Germinal center (tissue), 1 donor: ENCODE measurements around the gene PHACTR3.
"Not testable (repeated sequence)": the region's sequence is repeated elsewhere in the genome, so short reads cannot be mapped to it uniquely, and the experiment has no call there.

Experiments used
- DNase-seq: peaks from one replicate; pipeline ENCODE4 v3.0.0; 2012; ENCODE audit warnings: mixed read lengths, low spot score

The PHACTR3 gene

DNA sequence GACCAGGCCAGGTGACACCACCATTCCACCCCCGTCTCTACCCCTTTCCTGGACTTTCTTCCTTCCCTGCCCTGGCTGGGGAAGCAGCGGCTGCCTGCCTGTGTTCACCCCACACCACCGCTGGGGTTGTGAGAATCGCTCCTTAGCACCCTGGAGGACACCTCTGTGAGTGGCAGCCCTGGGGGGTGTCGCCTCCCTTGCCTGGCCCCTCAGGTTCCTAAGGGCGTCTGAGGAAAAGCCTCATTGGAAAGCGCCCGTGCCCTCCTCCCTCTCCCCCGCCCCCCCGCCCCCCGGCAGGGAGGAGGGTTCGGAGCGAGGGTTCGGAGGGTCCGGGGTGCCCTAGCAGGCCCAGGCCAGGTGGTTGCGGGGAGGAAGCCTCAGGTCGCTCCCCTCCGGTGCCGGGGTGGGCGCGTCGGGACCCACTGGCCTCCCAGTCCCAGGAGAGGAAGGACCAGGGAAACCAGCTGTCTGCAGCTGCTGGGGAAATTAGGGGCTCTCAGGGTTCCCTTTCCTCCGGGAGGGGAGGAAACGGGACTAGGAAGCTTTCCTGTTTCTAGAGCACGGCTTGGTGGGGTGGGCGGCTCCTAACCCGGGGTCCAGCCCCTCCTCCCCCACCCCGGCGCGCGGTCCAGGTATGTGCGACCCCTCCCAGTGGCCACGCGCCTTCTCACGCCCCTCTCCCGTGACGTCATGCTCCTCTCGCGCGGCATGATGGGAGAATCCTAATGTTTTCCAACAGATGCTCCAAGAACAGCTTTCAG lies at the start of gene PHACTR3:
Gene PHACTR3, plus strand, starts transcription at position 760 of the 761 bp plus-strand sequence. CDS start 475 bp downstream, outside the sequence.
- DNase-seq: no peak

DNA sequence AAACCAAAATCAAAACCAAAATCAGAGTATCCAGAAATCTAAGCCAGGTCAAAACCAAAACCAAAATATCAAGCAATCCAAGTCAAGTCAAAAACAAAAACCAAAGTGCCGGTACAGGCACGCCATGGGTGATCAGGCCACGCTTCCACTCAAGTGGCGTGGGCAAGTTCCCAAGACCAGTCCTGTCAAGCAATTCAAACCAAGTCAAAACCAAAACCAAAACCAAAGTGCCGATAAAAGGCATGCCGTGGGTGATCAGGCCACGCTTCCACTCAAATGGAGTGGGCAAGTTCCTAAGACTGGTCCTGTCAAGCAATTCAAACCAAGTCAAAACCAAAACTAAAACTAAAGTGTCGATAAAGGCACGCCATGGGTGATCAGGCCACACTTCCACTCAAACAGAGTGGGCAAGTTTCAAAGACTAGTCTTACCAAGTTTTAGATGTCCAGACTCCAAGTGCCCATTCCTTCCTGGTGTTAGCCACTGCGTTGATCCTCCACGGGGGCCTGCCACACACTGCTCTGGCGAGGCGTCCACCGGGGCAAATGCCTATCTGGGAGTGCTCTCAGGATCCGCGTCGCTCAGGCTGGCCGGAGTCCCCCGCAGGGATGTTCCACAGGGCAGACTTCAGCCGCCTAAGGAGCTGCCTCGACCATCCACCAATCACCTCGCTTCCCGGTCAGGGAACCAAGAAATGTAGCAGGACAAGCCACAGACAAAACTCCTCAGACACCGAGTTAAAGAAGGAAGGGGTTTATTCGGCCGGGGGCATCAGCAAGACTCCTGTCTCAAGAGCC lies 46.4 kb upstream of the PHACTR3 start:
- DNase-seq: not testable (repeated sequence)

- no peak for DNase-seq
Measured at GRCh38 chr20:59559024-59559817, 45.1 kb upstream of the PHACTR3 start.

GRCh38 chr20:59559863-59560262 lies 44.5 kb upstream of the PHACTR3 start:
- no peak for DNase-seq

- DNase-seq: peak; percentile 39
Measured at GRCh38 chr20:59560588-59561227, 43.6 kb upstream of the PHACTR3 start.

- DNase-seq: no peak
Measured at GRCh38 chr20:59561228-59561605, 43.1 kb upstream of the PHACTR3 start.

- DNase-seq: no peak
Measured at GRCh38 chr20:59561614-59562277, 42.6 kb upstream of the PHACTR3 start.

DNA sequence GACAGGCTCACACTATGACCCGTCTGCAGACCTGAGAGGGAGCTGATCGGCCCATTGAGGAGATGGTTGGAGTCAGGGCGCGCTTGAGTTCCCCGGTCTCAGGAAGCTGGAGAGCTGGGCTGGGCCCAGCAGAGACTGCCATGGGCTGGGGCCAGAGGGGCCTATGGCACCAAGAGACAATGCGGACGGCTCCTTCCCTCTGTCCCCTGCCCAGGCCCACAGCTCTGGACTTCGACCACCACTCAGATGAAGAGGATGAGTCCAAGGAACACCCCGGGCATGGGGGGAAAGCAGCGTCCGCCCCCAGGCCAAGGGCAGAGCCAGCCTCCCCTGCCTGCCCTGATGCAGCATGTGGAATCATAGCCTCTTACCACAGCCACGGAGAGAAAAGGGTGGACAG lies 40.2 kb upstream of the PHACTR3 start:
- DNase-seq: no peak

GRCh38 chr20:59564943-59565342 lies 39.4 kb upstream of the PHACTR3 start:
- no peak for DNase-seq

DNA sequence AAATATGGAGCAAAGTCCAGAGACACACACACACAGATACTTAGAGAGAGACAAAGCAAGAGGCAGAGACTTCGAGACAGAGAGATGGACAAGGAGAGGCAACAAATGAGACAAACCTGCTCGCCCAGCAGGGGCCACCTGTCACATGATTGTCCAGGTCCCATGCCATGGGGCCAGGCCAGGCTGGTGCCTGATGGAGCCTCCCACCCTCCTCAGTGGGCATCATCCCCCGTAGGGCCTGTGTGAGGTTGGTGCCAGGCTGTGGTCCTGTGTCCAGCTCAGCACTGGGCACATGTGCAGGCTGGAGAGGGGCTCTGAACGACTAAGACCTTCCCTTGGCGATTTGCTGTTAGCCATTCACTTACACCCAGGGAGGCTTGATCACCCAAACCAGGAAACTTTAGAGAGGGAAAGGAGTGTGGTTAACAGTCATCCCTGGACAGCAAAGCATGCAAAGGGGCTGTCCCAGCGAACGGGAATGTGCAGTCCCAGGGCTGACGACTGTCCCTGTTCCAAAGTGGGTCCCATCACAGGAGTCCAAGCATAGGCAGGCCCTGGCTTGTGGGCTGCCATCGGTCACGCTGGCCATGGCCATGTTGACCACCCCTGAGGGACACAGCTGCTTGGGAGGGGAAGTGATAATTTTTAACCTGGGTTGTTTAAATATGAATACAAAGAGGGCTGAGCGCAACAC lies 38.4 kb upstream of the PHACTR3 start:
- DNase-seq: no peak

DNA sequence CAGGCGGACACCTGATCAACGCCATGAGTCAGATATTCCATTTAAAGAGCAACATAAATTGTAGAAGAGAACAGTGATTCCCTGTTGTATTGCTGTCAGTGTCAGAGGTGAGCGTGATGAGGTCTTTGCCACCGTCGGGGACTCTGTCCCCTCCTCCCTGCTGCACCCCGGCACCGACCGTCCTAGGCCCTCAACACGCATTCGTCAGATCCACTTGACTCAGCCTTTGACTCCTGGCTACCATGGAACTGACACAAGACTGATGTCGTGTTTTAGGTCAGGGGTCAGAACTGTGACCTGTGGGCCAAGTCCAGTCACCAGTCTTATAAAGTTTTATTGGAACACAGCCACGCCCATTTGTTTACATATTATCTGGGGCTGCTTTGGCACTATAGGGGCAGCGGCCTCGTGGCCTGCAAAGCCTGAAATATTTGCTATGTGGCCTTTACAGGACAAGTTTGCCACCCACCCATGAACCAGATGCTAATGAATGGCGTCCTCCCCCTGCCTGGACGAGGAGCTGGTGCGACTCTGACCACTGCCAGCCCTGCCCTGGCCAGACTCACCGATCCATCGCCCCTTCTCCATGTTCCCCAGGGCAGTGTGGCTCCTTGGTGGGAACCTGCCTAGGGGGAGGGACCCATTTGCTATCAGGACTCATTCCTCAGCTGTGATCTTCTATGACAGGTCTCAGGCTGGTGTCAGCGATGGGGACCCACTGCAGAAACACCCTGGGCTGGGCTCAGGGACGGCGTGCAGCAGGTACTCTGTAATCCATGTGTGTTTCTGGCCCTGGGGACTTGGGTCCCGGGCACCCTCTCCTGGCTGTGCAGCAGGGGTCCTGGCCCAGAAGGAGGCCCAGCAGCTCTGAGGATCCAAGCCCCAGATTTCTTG lies 37.5 kb upstream of the PHACTR3 start:
- no peak for DNase-seq

- no peak for DNase-seq
Measured at GRCh38 chr20:59567585-59568508, 36.5 kb upstream of the PHACTR3 start.

DNA sequence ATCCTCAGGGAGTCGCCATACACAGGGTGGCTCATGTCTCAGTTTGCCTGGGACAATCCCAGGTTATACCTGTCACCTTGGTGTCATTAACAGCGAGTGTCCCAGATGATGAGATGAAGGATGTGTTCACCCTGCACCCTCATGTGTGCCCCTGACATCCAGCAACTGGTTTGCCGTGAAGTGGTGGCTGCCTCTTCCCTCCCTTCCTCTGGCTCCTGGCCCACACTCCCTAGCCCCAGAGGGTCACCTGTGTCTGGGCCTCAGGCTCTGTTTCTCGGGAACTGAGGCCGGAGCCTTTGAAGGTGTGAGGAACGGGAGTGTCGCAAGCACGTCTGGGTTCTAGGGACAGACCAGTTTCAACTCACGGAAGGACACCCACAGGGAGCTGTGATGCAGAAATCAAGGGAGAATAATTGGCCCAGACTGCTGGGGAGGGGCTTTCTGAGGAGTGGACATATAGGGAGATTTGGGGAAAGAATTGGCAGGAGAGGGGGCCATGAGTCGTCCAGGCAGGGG lies 35.8 kb upstream of the PHACTR3 start:
- DNase-seq: no peak

DNA sequence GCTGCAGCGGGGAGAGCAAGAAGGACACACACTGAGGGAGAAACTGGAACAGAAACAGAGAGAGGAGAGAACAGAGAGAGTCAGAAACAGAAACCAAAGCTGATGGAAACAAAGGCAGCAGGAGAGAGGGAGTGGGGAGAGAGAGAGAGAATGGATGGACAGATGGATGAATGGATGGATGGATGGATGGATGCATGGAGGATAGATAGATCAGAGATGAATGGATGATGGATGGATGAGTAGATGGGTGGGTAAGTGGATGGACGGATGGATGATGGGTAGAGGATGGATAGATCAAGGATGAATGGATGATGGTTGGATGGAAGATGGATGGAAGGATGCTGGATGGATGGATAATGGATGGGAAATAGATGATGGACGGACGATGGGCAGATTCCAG lies 35.0 kb upstream of the PHACTR3 start:
- DNase-seq: no peak

GRCh38 chr20:59571151-59571550 lies 33.2 kb upstream of the PHACTR3 start:
- no peak for DNase-seq

DNA sequence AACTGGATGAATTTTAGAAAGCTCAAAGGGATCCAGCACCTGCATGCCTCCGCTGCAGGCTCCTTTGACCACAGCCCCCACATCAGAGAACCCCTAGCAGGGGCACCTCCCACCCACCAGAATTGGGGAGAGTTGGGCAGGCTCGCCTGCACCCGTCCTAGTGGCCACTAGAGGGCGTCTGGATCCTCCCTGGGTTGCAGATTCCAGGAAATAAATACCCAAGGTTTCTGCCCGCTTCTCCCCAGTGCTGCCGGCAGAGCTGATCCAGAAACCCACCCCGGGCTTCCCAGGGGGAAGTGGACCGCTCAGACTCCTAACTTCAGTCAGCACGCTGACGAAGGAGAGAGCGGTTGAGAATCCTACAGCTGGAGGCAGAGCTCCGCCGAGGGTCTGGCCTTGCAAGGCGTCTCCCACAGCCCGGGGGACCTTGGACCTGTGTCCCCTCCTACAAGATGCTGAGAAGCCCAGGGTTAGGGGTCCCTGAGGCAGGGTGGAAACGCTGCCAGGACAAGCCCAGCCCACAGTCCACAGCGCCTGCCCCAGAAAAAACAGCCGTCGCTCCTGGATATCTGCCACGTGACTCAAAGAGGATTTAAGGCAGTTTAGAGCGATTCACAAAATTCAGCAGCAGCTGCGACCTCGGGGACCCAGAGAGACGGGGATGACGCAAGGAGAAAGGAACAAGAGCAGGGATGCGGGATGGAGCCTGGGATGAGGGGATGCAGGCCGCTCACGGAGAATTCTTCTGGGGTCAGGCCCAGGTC lies 32.6 kb upstream of the PHACTR3 start:
- peak; percentile 76 for DNase-seq

DNA sequence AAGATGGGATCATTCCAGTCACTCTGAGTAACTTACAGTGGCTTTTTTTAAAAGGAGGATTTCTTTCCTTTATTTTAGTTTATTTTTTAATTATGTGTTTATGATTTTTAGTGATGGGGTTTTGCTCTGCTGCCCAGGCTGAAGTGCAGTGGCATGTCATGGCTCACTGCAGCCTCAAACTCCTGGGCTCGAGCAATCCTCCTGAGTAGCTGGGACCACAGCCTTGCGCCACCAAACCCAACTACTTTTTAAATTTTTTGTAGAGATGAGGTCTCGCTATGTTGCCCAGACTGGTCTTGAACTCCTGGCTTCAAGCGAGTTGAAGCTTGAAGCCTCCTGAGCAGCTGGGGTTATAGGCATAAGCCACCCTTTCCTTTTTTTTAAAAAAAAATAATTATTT lies 31.8 kb upstream of the PHACTR3 start:
- DNase-seq: no peak

- DNase-seq: no peak
Measured at GRCh38 chr20:59573837-59574236, 30.5 kb upstream of the PHACTR3 start.
